GM23338 (cell line): Measurements from ENCODE around the gene RAB3IL1. TPM values are rescaled to one million over a fixed set of nuclear protein-coding genes. Genes with fewer than 3 reads are reported as not detected.

Experiments used
- ATAC-seq: fragments of 200-7000 bp; cut with Tn5 transposase; 3 replicates; pipeline ENCODE4 v1.9.1; 2020
- DNase-seq: peaks from one replicate; pipeline ENCODE4 v3.0.0-alpha.2; 2015; ENCODE audit warnings: low spot score
- H2AFZ ChIP-seq: fragments of 200-600 bp; sonication (generic); 2 replicates; pipeline ENCODE4 v1.8.0; 2016; ENCODE audit warnings: antibody characterized with exemption, mild to moderate bottlenecking, moderate library complexity
- H3F3A ChIP-seq: fragments of 200-600 bp; sonication (generic); replicated peaks from 2 replicates; pipeline ENCODE4 v1.8.0; 2017; ENCODE audit warnings: antibody characterized with exemption, mixed run types, low read depth
- H3K27ac ChIP-seq: fragments of 200-600 bp; sonication (generic); 2 replicates; pipeline ENCODE4 v1.6.1; 2016; ENCODE audit warnings: low read depth
- H3K27me3 ChIP-seq: fragments of 200-600 bp; sonication (generic); 2 replicates; pipeline ENCODE4 v1.8.0; 2016; ENCODE audit warnings: mild to moderate bottlenecking, mixed run types, moderate library complexity; ENCODE audit not compliant: insufficient read depth
- H3K36me3 ChIP-seq: fragments of 200-600 bp; sonication (generic); 2 replicates; pipeline ENCODE4 v1.8.0; 2016; ENCODE audit warnings: mild to moderate bottlenecking; ENCODE audit not compliant: insufficient read depth
- H3K4me1 ChIP-seq: fragments of 200-600 bp; sonication (generic); 2 replicates; pipeline ENCODE4 v1.8.0; 2016; ENCODE audit warnings: mild to moderate bottlenecking, moderate library complexity; ENCODE audit not compliant: insufficient read depth
- H3K4me2 ChIP-seq: fragments of 200-600 bp; sonication (generic); 2 replicates; pipeline ENCODE4 v1.7.1; 2017; ENCODE audit warnings: mixed run types
- H3K4me3 ChIP-seq: fragments of 200-600 bp; sonication (generic); 2 replicates; pipeline ENCODE4 v1.6.1; 2016; ENCODE audit warnings: mixed run types
- H3K79me2 ChIP-seq: fragments of 200-600 bp; sonication (generic); replicated peaks from 2 replicates; pipeline ENCODE4 v1.8.0; 2017; ENCODE audit warnings: mild to moderate bottlenecking; ENCODE audit not compliant: insufficient read depth
- H3K9me2 ChIP-seq: fragments of 200-600 bp; sonication (generic); 2 replicates; pipeline ENCODE4 v1.8.0; 2017; ENCODE audit not compliant: insufficient read depth
- H4K20me1 ChIP-seq: fragments of 200-600 bp; sonication (generic); replicated peaks from 2 replicates; pipeline ENCODE4 v1.8.0; 2017; ENCODE audit warnings: mild to moderate bottlenecking; ENCODE audit not compliant: insufficient read depth
- H3K27ac Mint-ChIP-seq: 2 replicates; pipeline ENCODE4 v1.8.0; 2020; ENCODE audit warnings: inconsistent platforms, mild to moderate bottlenecking, moderate library complexity, mixed read lengths
- H3K27me3 Mint-ChIP-seq: 3 replicates; pipeline ENCODE4 v1.8.0; 2022; ENCODE audit warnings: low read depth, mild to moderate bottlenecking, moderate library complexity, mixed read lengths, inconsistent platforms; ENCODE audit not compliant: insufficient read depth, poor library complexity
- H3K36me3 Mint-ChIP-seq: 3 replicates; pipeline ENCODE4 v1.8.0; 2021; ENCODE audit warnings: low read depth, mild to moderate bottlenecking, inconsistent platforms, moderate library complexity, mixed read lengths
- H3K4me1 Mint-ChIP-seq: 3 replicates; pipeline ENCODE4 v1.8.0; 2020; ENCODE audit warnings: mild to moderate bottlenecking, inconsistent platforms, mixed read lengths
- H3K4me3 Mint-ChIP-seq: 3 replicates; pipeline ENCODE4 v1.8.0; 2021; ENCODE audit warnings: moderate library complexity, mild to moderate bottlenecking, inconsistent platforms, mixed read lengths
- H3K9me3 Mint-ChIP-seq: 3 replicates; pipeline ENCODE4 v1.8.0; 2020; ENCODE audit warnings: moderate library complexity, mild to moderate bottlenecking, inconsistent platforms, mixed read lengths
- EZH2 ChIP-seq: fragments of 200-600 bp; sonication (generic); IDR thresholded peaks from one replicate; pipeline ENCODE4 v1.8.0; 2017; ENCODE audit warnings: antibody characterized with exemption, mild to moderate bottlenecking, low read depth; ENCODE audit not compliant: unreplicated experiment
- EZH2phosphoT487 ChIP-seq: fragments of 200-600 bp; sonication (generic); IDR thresholded peaks from one replicate; pipeline ENCODE4 v1.8.1; 2018; ENCODE audit warnings: antibody characterized with exemption; ENCODE audit not compliant: unreplicated experiment
- JUNB ChIP-seq: IDR thresholded peaks from one replicate; pipeline ENCODE4 v1.6.1; 2016; ENCODE audit warnings: antibody characterized with exemption; ENCODE audit not compliant: unreplicated experiment
- NANOG ChIP-seq: IDR thresholded peaks from 2 replicates; pipeline ENCODE4 v1.6.1; 2016; ENCODE audit warnings: antibody characterized with exemption, borderline replicate concordance
- STAT1 ChIP-seq: IDR thresholded peaks from one replicate; pipeline ENCODE4 v1.6.1; 2016; ENCODE audit warnings: antibody characterized with exemption; ENCODE audit not compliant: unreplicated experiment
- ZNF462 ChIP-seq: fragments of 250-450 bp; sonication (Bioruptor Pico); IDR thresholded peaks from 2 replicates; pipeline ENCODE4 v1.5.0; 2020; ENCODE audit warnings: mild to moderate bottlenecking, moderate library complexity
- polyA plus RNA-seq: library from polyadenylated mRNA; unstranded; fragments of >200 nt; fragmentation: Nextera tagmentation; extraction: Ambion mirVana; gene quantifications from 2 replicates; pipeline ENCODE4 v1.2.1, GENCODE V29; 2016
- total RNA-seq: library from RNA; depleted of rRNA; stranded (reverse); fragments of >200 nt; shearing (Covaris generic); gene quantifications from 2 replicates; pipeline ENCODE4 v1.2.3, GENCODE V29; 2014
- TF ChIP-seq, protein P1 (sequence below), 2 experiments: fragments of 200-600 bp in 1 of 2; sonication (generic) in 1 of 2; conservative IDR thresholded peaks; 2 replicates each; pipeline versions ENCODE4 v1.5.1 to v1.6.1; 2016 to 2017; ENCODE audit warnings: antibody characterized with exemption in 2 of 2, low read depth in 2 of 2, mild to moderate bottlenecking in 2 of 2, moderate library complexity in 1 of 2

The RAB3IL1 gene
- total and polyA plus RNA-seq, 2 experiments from 2014 or later, result 2.7 to 3.4 TPM

GRCh38 chr11:61896665-61897386, 20.5 kb downstream of the RAB3IL1 start (continued):
- no peak for TF ChIP-seq ZNF462 (CRISPR knock-in tag)
- TF ChIP-seq STAT1, result no peak
- TF ChIP-seq NANOG, result no peak
- TF ChIP-seq, protein P1, sequence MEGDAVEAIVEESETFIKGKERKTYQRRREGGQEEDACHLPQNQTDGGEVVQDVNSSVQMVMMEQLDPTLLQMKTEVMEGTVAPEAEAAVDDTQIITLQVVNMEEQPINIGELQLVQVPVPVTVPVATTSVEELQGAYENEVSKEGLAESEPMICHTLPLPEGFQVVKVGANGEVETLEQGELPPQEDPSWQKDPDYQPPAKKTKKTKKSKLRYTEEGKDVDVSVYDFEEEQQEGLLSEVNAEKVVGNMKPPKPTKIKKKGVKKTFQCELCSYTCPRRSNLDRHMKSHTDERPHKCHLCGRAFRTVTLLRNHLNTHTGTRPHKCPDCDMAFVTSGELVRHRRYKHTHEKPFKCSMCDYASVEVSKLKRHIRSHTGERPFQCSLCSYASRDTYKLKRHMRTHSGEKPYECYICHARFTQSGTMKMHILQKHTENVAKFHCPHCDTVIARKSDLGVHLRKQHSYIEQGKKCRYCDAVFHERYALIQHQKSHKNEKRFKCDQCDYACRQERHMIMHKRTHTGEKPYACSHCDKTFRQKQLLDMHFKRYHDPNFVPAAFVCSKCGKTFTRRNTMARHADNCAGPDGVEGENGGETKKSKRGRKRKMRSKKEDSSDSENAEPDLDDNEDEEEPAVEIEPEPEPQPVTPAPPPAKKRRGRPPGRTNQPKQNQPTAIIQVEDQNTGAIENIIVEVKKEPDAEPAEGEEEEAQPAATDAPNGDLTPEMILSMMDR (conservative IDR thresholded peaks at IDR 0.05; ENCODE audit: low read depth in 2 of 2), result no peak

DNA sequence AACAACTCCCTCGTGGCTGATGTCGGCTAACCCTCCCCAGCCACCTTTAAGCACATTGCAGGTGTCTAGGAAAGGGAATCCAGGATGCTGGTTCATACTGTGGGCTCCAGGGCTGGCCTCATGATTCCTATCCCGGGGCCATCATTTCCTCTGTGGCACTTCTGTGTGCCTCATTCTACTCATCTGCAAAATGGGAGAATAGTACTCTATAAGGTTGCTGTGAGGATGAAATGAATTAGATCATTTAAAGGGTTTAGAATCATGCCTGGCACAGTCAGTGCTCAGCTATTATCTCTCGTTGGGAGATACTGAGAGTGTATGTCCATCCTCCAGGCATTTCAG, 21.7 kb downstream of the RAB3IL1 start:
- H3K27ac Mint-ChIP-seq, result no peak overlapping the region
- H3K9me2 ChIP-seq, result no peaks in the 10 kb centered on the region
- peaks cover 19% of the 10 kb centered on the region; the same call in 2 of the 3 replicates for H3K4me1 Mint-ChIP-seq
- peaks cover 11% of the 10 kb centered on the region; the same call in 1 of the 2 replicates for H3K4me1 ChIP-seq
- H3K36me3 Mint-ChIP-seq, result no peaks in the 10 kb centered on the region; the same call in 2 of the 3 replicates
- DNase-seq (no peak), ATAC-seq (no peak)
- no peaks in the 10 kb centered on the region for H4K20me1 ChIP-seq
- no peak overlapping the region for H3K27ac ChIP-seq
- H3K4me2 ChIP-seq, result no peak overlapping the region
- no peaks in the 10 kb centered on the region for H3K27me3 ChIP-seq
- H3K27me3 Mint-ChIP-seq, result peaks cover 12% of the 10 kb centered on the region
- H3K79me2 ChIP-seq, result no peaks in the 10 kb centered on the region
- H2AFZ ChIP-seq, result no peak overlapping the region
- H3K4me3 ChIP-seq, result no peak overlapping the region
- no peaks in the 10 kb centered on the region for H3K36me3 ChIP-seq
- no peaks in the 10 kb centered on the region; the same call in 2 of the 3 replicates for H3K9me3 Mint-ChIP-seq
- 0 out of 2 replicates have a peak, but pooled peaks cover 5% of the 10 kb centered on the region for H3F3A ChIP-seq
- no peak overlapping the region for H3K4me3 Mint-ChIP-seq
- TF ChIP-seq EZH2phosphoT487, result no peak
- TF ChIP-seq, protein P1 (conservative IDR thresholded peaks at IDR 0.05; ENCODE audit: low read depth in 2 of 2), result no peak
- no peak for TF ChIP-seq STAT1
- TF ChIP-seq EZH2, result no peak
- TF ChIP-seq JUNB, result no peak
- TF ChIP-seq NANOG, result no peak
